A549 (cell line): ENCODE measurements around the gene LCN6. TPM values are rescaled to one million over a fixed set of nuclear protein-coding genes. Genes with fewer than 3 reads are reported as not detected.
A peak's percentile ranks its signal among the peaks of the same experiment; 100 is the strongest.
"Not testable (repeated sequence)": the region's sequence is repeated elsewhere in the genome, so short reads cannot be mapped to it uniquely, and the experiment has no call there.

Source experiments
- ATAC-seq, 2 experiments: fragments of 200-7000 bp in 1 of 2; fragments of >200 bp in 1 of 2; cut with Nextera tagmentation in 1 of 2; cut with Tn5 transposase in 1 of 2; 3 replicates each; pipeline versions ENCODE4 v1.8.0 to v1.9.1; 2018 to 2020; ENCODE audit warnings: mild to moderate bottlenecking in 1 of 2, moderate library complexity in 1 of 2
- CTCF ChIA-PET: fragments of 300-600 bp; sonication (Branson Sonifier 250); formaldehyde crosslinking; extraction: SDS; loops from one replicate; lab custom pipeline; 2021; ENCODE audit warnings: antibody characterized with exemption, inconsistent platforms; lab: Yijun Ruan, JAX
- POLR2A ChIA-PET: fragments of 350-600 bp; formaldehyde crosslinking; extraction: SDS; loops from one replicate; lab custom pipeline; 2021; ENCODE audit warnings: antibody characterized with exemption, inconsistent platforms; lab: Yijun Ruan, JAX
- DNase-seq, 2 experiments: peaks; one replicate each; pipeline versions ENCODE4 v3.0.0 to v3.0.0-alpha.2; 2011 to 2016; ENCODE audit warnings: low read depth in 1 of 2, low spot score in 1 of 2
- FAIRE-seq: peaks from 2 replicates; lab custom pipeline; 2011; peaks lifted over from hg19 to GRCh38; lab: Jason Lieb, UNC
- H3K27ac ChIP-seq, 2 experiments: fragments of >200 bp; sonication (Bioruptor Twin); formaldehyde crosslinking; 3 replicates each; pipeline ENCODE4 v1.5.1; 2016 to 2017
- H3K4me1 ChIP-seq: fragments of >200 bp; sonication (Bioruptor Twin); formaldehyde crosslinking; 3 replicates; pipeline ENCODE4 v1.6.1; 2016
- H3K4me2 ChIP-seq: fragments of >200 bp; sonication (Bioruptor Twin); formaldehyde crosslinking; 3 replicates; pipeline ENCODE4 v1.6.1; 2016
- H3K4me3 ChIP-seq: fragments of >200 bp; sonication (Bioruptor Twin); formaldehyde crosslinking; 3 replicates; pipeline ENCODE4 v1.5.1; 2016
- H3K9me3 ChIP-seq: fragments of >200 bp; sonication (Bioruptor Twin); formaldehyde crosslinking; 3 replicates; pipeline ENCODE4 v1.6.1; 2016
- CBX8 ChIP-seq: fragments of 200-600 bp; sonication (generic); IDR thresholded peaks from 2 replicates; pipeline ENCODE4 v1.6.1; 2016
- EHMT2 ChIP-seq: fragments of 200-600 bp; sonication (generic); IDR thresholded peaks from 2 replicates; pipeline ENCODE4 v1.6.1; 2016; ENCODE audit warnings: antibody characterized with exemption, low read depth, mild to moderate bottlenecking, moderate library complexity
- FOXS1 ChIP-seq: fragments of 250-450 bp; sonication (Bioruptor Pico); IDR thresholded peaks from 2 replicates; pipeline ENCODE4 v1.5.0; 2020; ENCODE audit warnings: mild to moderate bottlenecking, moderate library complexity
- GATA3 ChIP-seq: IDR thresholded peaks from 2 replicates; pipeline ENCODE4 v1.6.1; 2012; ENCODE audit warnings: borderline replicate concordance
- MAZ ChIP-seq: fragments of 150-350 bp; IDR thresholded peaks from 2 replicates; pipeline ENCODE4 v1.6.1; 2014; ENCODE audit warnings: antibody characterized with exemption, low read depth, low read length, borderline replicate concordance
- NPAS2 ChIP-seq: fragments of 250-450 bp; sonication (Bioruptor Pico); IDR thresholded peaks from 2 replicates; pipeline ENCODE4 v1.8.0; 2022; ENCODE audit warnings: mild to moderate bottlenecking, moderate library complexity, borderline replicate concordance
- RAD21 ChIP-seq, 2 experiments: fragments of >200 bp in 1 of 2; sonication (Bioruptor Twin) in 1 of 2; formaldehyde crosslinking in 1 of 2; IDR thresholded peaks in 1 of 2; conservative IDR thresholded peaks in 1 of 2; 2 replicates in 1 of 2; 3 replicates in 1 of 2; pipeline ENCODE4 v1.6.1; 2012 to 2018; ENCODE audit warnings: inconsistent platforms in 1 of 2
- SMC3 ChIP-seq: fragments of >200 bp; sonication (Bioruptor Twin); formaldehyde crosslinking; IDR thresholded peaks from 3 replicates; pipeline ENCODE4 v1.6.1; 2018; ENCODE audit warnings: inconsistent platforms
- WGBS: methylation state at CpG from one replicate; pipeline ENCODE4 v1.1.6; 2017; ENCODE audit errors: missing lambda C conversion rate; 5-methylcytosine and 5-hydroxymethylcytosine counted together
- polyA plus RNA-seq, 4 experiments: library from polyadenylated mRNA; depleted of rRNA in 3 of 4; stranded (reverse); fragments of >200 nt; fragmentation: RNase III in 1 of 4; extraction: RNeasy Plus Mini Kit Qiagen cat#74134 plus additional on column Dnase treatment in 1 of 4; gene quantifications; 2 replicates in 3 of 4; 3 replicates in 1 of 4; pipeline ENCODE4 v1.2.3, GENCODE V29; 2011 to 2017
- TF ChIP-seq, protein P1 (sequence below): fragments of >200 bp; sonication (Bioruptor Twin); formaldehyde crosslinking; IDR thresholded peaks from 3 replicates; pipeline ENCODE4 v1.5.1; 2016
- TF ChIP-seq, protein P2 (sequence below): IDR thresholded peaks from 2 replicates; pipeline ENCODE4 v1.6.1; 2012
- TF ChIP-seq, protein P3 (sequence below): fragments of 250-450 bp; sonication (Bioruptor Pico); IDR thresholded peaks from 2 replicates; pipeline ENCODE4 v1.5.0; 2020; ENCODE audit warnings: low read depth, mild to moderate bottlenecking, moderate library complexity
- TF ChIP-seq, protein P4 (sequence below): fragments of 150-350 bp; IDR thresholded peaks from 2 replicates; pipeline ENCODE4 v1.6.1; 2014; ENCODE audit warnings: low read depth, mild to moderate bottlenecking, low read length
- TF ChIP-seq, protein P5 (sequence below): fragments of 450-650 bp; IDR thresholded peaks from 2 replicates; pipeline ENCODE4 v1.6.1; 2014; ENCODE audit warnings: antibody characterized with exemption
- TF ChIP-seq, protein P6 (sequence below): fragments of >200 bp; sonication (Bioruptor Twin); formaldehyde crosslinking; IDR thresholded peaks from 2 replicates; pipeline ENCODE4 v1.6.1; 2016

Gene LCN6
- polyA plus RNA-seq, 2 of the 4 experiments (the other 2 are of a cell fraction), result not detected

DNA sequence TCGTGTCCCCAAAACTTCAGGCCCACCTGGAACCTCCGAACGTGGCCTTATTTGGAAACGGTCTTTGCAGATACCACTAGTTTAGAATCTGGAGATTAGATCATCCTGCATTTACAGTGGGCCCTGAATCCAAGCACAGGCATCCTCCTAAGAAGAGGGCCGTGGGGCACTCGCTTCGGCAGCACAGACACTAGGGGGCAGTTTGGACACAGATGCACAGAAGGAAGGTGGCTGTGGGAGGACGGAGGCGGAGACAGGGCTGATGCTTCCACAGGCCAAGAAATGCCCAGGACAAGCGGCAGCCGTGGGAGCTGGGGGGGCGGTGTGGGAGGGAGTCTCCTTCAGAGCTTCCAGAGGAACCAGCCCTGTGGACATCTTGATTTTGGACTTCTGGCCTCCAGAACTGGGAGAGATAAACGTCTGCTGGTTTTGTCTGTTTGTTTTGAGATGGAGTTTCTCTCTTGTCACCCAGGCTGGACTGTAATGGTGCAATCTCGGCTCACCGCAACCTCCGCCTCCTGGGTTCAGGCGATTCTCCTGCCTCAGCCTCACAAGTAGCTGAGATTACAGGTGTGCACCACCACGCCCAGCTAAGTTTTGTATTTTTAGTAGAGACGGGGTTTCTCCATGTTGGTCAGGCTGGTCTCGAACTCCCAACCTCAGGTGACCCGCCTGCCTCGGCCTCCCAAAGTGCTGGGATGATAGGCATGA is 12.7 kb upstream of the LCN6 start:
- Histone ChIP-seq H3K4me1 (peaks cover 12% of the 10 kb centered on the region), H3K4me2 (peak overlapping the region; percentile 64; the same call in 2 of the 3 replicates), H3K27ac (peak overlapping the region; percentile 39 to 63; a peak in 3 of 6 replicates)
- TF ChIP-seq, protein P1, sequence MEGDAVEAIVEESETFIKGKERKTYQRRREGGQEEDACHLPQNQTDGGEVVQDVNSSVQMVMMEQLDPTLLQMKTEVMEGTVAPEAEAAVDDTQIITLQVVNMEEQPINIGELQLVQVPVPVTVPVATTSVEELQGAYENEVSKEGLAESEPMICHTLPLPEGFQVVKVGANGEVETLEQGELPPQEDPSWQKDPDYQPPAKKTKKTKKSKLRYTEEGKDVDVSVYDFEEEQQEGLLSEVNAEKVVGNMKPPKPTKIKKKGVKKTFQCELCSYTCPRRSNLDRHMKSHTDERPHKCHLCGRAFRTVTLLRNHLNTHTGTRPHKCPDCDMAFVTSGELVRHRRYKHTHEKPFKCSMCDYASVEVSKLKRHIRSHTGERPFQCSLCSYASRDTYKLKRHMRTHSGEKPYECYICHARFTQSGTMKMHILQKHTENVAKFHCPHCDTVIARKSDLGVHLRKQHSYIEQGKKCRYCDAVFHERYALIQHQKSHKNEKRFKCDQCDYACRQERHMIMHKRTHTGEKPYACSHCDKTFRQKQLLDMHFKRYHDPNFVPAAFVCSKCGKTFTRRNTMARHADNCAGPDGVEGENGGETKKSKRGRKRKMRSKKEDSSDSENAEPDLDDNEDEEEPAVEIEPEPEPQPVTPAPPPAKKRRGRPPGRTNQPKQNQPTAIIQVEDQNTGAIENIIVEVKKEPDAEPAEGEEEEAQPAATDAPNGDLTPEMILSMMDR, result peak; percentile 58
- TF ChIP-seq, protein P2, sequence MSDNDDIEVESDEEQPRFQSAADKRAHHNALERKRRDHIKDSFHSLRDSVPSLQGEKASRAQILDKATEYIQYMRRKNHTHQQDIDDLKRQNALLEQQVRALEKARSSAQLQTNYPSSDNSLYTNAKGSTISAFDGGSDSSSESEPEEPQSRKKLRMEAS, result 0 out of 2 replicates have a peak, but pooled peaks have one; percentile 36
- peak in 1 of 2 experiments; percentile 43; a peak in 2 of 5 replicates for TF ChIP-seq RAD21 (conservative IDR thresholded peaks at IDR 0.05 in 1 of 2, IDR thresholded peaks at IDR 0.05 in 1 of 2)
- 0 out of 3 replicates have a peak, but pooled peaks have one; percentile 7 for TF ChIP-seq SMC3
- 0 out of 2 replicates have a peak, but pooled peaks have one; percentile 16 for TF ChIP-seq MAZ
- FAIRE-seq (peak; percentile 96), DNase-seq (peak; percentile 63 to 81), ATAC-seq (peak; percentile 80 to 82)
- POLR2A ChIA-PET, H3K9me3 ChIP-seq, H3K4me3 ChIP-seq: not testable (repeated sequence)
- 26% methylated on average over 20 of the region's 22 CpGs for WGBS
- CTCF ChIA-PET, result interaction anchor here (0.7 to 28.0 kb wide), 15 partner anchors 15 to 268 kb away, joined by 3 to 625 read pairs (median 4); partner anchors contain the start of genes LCN10, LCN6, RABL6 and TMEM141

DNA sequence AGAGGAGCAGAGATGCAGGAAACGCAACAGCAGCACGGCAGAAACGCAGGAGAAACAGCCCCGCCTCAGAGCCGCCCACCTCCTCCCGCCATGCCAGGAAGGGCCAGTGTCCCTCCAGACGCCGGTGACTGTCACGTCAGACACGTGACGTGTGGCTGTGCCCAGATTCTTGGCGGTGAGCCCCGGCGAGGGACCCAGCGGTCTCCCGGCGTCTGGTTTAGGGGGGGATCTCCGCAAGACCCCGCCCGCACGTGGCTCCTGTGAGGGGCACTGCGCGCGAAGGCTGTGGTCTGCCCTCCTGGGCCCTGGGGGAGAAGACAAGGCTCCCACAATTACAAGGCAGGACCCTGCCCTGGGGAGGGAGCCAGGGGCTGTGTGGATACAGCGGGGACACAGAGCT is 12.1 kb upstream of the LCN6 start:
- H3K4me1 ChIP-seq, result peaks cover 12% of the 10 kb centered on the region
- ChIA-PET POLR2A (no interaction called here), CTCF (interaction anchor here (0.7 to 28.0 kb wide), 14 partner anchors 14 to 269 kb away, joined by 3 to 625 read pairs (median 4); partner anchors contain the start of genes LCN10, LCN6, RABL6 and TMEM141)
- DNase-seq (no peak), FAIRE-seq (no peak)
- H3K4me2 ChIP-seq, result no peak overlapping the region
- H3K27ac ChIP-seq, result peak overlapping the region in 1 of 2 experiments; percentile 63; a peak in 2 of 6 replicates
- no peaks in the 10 kb centered on the region for H3K9me3 ChIP-seq
- 84% methylated on average over 24 of the region's 25 CpGs for WGBS
- TF ChIP-seq EHMT2 (no peak), CBX8 (no peak), NPAS2 (CRISPR knock-in tag) (no peak), SMC3 (no peak)
- TF ChIP-seq, protein P3, sequence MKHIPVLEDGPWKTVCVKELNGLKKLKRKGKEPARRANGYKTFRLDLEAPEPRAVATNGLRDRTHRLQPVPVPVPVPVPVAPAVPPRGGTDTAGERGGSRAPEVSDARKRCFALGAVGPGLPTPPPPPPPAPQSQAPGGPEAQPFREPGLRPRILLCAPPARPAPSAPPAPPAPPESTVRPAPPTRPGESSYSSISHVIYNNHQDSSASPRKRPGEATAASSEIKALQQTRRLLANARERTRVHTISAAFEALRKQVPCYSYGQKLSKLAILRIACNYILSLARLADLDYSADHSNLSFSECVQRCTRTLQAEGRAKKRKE (CRISPR knock-in tag), result no peak
- TF ChIP-seq, all 56 proteins: peak for 0
- peak in 1 of 2 experiments; percentile 3; a peak in 2 of 6 replicates for ATAC-seq
- H3K4me3 ChIP-seq, result no peak overlapping the region

DNA sequence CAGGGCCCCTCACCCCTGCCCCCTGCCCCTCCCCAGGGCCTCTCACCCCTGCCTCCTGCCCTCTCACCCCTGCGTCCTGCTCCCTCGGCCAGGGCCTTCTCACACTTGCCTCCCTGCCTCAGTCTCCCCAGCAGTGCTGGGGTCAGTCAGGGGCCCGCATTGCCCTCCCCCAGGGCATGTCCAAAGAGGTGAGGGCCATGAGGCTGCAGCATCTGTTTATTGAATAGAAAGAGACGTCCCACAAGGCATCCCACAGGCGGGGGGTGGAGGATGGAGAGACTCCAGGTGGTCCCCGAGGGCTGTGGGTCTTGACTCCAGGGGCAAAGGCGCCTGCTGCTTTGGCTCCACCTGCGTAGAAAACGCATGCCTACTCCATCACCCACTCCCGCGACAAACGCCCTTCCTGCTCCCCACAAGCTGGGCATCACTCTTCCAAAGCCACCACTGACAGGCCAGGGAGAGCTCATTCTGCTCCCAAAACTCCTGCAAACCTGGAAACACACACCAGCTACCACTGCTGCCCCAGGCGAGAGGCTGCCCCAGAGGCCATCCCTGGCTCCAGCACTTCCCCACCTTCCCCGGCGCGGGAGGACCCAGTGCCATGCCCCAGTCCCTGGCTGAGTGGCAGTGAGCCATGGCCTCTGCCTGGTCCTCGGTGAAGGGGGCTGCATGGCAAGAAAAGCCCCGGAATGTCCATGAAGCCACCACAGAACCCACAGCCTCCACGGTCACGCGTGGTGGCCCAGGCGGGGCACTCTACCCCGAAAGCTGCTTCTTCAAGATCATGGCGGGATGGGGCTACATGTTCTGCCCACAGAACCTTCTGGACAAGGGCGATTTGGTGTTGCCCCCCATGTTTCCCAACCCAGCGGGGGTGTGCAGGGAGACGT is 11.4 kb upstream of the LCN6 start:
- ATAC-seq, result no peak
- H3K4me2 ChIP-seq, result no peak overlapping the region
- H3K27ac ChIP-seq, result no peak overlapping the region
- H3K4me1 ChIP-seq, result peaks cover 12% of the 10 kb centered on the region
- H3K4me3 ChIP-seq, result no peak overlapping the region
- ChIA-PET POLR2A (no interaction called here), CTCF (interaction anchor here (0.7 to 28.0 kb wide), 15 partner anchors 13 to 270 kb away, joined by 3 to 625 read pairs (median 4); partner anchors contain the start of genes LCN10, LCN6 and TMEM141)
- no peaks in the 10 kb centered on the region for H3K9me3 ChIP-seq
- no peak for FAIRE-seq
- 84% methylated on average over 14 of the region's 27 CpGs for WGBS
- no peak for DNase-seq
- TF ChIP-seq, protein P4, sequence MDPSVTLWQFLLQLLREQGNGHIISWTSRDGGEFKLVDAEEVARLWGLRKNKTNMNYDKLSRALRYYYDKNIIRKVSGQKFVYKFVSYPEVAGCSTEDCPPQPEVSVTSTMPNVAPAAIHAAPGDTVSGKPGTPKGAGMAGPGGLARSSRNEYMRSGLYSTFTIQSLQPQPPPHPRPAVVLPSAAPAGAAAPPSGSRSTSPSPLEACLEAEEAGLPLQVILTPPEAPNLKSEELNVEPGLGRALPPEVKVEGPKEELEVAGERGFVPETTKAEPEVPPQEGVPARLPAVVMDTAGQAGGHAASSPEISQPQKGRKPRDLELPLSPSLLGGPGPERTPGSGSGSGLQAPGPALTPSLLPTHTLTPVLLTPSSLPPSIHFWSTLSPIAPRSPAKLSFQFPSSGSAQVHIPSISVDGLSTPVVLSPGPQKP, result no peak
- TF ChIP-seq, protein P5, sequence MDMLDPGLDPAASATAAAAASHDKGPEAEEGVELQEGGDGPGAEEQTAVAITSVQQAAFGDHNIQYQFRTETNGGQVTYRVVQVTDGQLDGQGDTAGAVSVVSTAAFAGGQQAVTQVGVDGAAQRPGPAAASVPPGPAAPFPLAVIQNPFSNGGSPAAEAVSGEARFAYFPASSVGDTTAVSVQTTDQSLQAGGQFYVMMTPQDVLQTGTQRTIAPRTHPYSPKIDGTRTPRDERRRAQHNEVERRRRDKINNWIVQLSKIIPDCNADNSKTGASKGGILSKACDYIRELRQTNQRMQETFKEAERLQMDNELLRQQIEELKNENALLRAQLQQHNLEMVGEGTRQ, result no peak
- TF ChIP-seq, protein P6, sequence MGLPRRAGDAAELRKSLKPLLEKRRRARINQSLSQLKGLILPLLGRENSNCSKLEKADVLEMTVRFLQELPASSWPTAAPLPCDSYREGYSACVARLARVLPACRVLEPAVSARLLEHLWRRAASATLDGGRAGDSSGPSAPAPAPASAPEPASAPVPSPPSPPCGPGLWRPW, result no peak
- TF ChIP-seq MAZ (no peak), FOXS1 (no peak), GATA3 (no peak)
